Uterus (tissue), 2 donors: ENCODE results near the gene CHGA.

Experiments used
- CTCF ChIP-seq, 4 experiments: fragments of 200-600 bp in 2 of 4; fragments of 450-650 bp in 2 of 4; sonication (generic) in 2 of 4; IDR thresholded peaks; one replicate each; pipeline ENCODE4 v1.5.1; 2016 to 2019; ENCODE audit warnings: antibody characterized with exemption in 4 of 4, mild to moderate bottlenecking in 2 of 4, moderate library complexity in 1 of 4
- POLR2A ChIP-seq, 2 donors: fragments of 450-650 bp; IDR thresholded peaks; one replicate each; pipeline ENCODE4 v1.6.1; 2016; ENCODE audit warnings: antibody characterized with exemption in 2 of 2, mild to moderate bottlenecking in 1 of 2, moderate library complexity in 1 of 2

- TF ChIP-seq CTCF (IDR thresholded peaks at IDR 0.05) (no peak), POLR2A (IDR thresholded peaks at IDR 0.05) (no peak)
Measured at GRCh38 chr14:92907316-92907911, 15.5 kb upstream of the CHGA start.
